ENCODE results near the gene GOLGA3. TPM values are rescaled to one million over a fixed set of nuclear protein-coding genes. Genes with fewer than 3 reads are reported as not detected.

The GOLGA3 gene
- total RNA-seq, 2 donors from 2014 or later = 99.1 to 109 TPM

DNA sequence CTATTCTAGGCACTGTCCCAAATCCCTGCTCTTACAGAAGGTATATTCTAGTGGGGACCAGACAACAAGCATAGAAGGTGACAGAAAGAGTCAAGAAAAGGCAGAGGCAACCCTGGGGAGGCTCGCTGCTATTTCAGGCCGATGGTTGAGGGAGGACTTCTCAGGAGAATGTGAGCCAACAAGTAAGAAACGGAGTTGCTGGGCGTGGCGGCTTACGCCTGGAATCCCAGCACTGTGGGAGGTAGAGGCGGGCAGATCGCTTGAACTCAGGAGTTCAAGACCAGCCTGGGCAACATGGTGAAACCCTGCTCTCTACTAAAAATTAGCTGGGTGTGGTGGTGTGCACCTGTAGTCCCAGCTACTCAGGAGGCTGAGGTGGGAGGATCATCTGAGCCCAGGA is 4.7 kb upstream of the GOLGA3 start:
- H3K4me3 ChIP-seq = no peak overlapping the region
- DNase-seq (ENCODE audit: low spot score) = no peak
- no peaks in the 10 kb centered on the region for H3K27me3 ChIP-seq (replicated peaks; ENCODE audit: insufficient read depth)
- H3K27ac ChIP-seq = no peak overlapping the region
- 91% methylated on average over 8 of the region's 8 CpGs for WGBS
- no peaks in the 10 kb centered on the region for H3K36me3 ChIP-seq
- intact Hi-C loops (cut with DNase I) = no loop called here
- H3K9me3 ChIP-seq = no peaks in the 10 kb centered on the region
- TF ChIP-seq POLR2AphosphoS5 (IDR thresholded peaks at IDR 0.05) = no peak
- TF ChIP-seq POLR2A (IDR thresholded peaks at IDR 0.05) = no peak
- TF ChIP-seq, protein P1, sequence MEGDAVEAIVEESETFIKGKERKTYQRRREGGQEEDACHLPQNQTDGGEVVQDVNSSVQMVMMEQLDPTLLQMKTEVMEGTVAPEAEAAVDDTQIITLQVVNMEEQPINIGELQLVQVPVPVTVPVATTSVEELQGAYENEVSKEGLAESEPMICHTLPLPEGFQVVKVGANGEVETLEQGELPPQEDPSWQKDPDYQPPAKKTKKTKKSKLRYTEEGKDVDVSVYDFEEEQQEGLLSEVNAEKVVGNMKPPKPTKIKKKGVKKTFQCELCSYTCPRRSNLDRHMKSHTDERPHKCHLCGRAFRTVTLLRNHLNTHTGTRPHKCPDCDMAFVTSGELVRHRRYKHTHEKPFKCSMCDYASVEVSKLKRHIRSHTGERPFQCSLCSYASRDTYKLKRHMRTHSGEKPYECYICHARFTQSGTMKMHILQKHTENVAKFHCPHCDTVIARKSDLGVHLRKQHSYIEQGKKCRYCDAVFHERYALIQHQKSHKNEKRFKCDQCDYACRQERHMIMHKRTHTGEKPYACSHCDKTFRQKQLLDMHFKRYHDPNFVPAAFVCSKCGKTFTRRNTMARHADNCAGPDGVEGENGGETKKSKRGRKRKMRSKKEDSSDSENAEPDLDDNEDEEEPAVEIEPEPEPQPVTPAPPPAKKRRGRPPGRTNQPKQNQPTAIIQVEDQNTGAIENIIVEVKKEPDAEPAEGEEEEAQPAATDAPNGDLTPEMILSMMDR (IDR thresholded peaks at IDR 0.05) = no peak
- H3K4me1 ChIP-seq (replicated peaks) = no peaks in the 10 kb centered on the region

DNA sequence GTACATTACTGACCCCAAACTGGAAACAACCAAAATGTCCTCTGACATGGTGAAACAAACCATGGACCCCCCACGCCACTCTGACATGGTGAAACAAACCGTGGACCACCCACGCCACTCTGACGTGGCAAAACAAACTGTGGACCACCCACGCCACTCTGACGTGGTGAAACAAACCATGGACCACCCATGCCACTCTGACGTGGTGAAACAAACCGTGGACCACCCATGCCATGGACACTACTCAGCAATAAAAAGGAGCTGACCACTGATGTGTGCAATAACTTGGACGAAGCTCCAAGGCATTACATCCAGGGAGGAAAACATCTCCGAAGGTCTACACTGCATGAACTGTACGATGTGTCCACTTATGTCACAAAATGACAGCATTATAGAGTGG is 3.1 kb upstream of the GOLGA3 start:
- H3K4me3 ChIP-seq = no peak overlapping the region
- intact Hi-C loops (cut with DNase I) = no loop called here
- H3K4me1 ChIP-seq (replicated peaks) = peaks cover 3% of the 10 kb centered on the region
- H3K9me3 ChIP-seq = no peaks in the 10 kb centered on the region
- no peak for DNase-seq (ENCODE audit: low spot score)
- no peak overlapping the region for H3K27ac ChIP-seq
- no peak for TF ChIP-seq POLR2A (IDR thresholded peaks at IDR 0.05)
- 82% methylated on average over 11 of the region's 11 CpGs for WGBS
- H3K27me3 ChIP-seq (replicated peaks; ENCODE audit: insufficient read depth) = no peaks in the 10 kb centered on the region
- no peaks in the 10 kb centered on the region for H3K36me3 ChIP-seq

DNA sequence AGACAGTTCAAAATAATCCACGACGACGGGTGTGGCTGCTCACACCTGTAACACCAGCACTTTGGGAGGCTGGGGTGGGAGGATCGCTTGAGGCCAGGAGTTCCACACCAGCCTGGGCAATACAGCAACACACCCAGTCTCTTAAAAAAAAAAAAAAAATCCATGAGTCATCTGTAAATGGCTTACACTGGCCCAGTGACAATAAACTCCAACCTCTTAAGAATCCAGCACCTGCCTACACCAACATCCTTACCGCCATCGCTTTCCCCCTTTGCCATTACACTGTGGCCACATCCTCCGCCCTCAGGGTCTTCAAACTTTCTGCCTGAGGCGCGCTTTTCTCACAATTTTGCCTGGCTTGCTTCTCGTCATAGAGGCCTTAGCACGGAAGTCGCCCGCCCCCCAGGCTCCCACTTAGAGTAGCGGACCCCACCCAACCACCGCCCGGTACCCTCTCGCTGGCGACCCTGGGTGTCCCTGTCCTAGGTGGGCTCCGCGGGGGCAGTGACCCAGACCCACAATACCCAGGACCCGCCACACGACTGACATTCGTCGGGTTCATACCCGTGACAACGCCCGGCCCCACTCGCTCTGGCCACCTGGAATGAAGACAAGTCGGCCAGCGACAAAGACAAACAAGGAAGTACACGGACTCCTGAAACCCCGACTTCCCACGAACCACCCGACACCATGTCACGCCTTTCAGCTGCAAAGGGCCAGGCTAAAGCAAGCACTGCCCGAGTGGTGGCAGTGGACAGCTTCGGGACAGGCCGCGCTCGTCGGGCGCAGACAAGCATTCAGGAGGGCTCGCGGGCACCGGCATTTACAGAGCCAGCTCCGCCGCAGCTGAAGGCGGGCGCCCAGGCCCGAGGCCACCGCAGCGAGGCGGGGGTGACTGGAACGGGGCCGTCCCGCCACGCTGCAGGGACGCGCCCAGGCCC is 636 bp downstream of the GOLGA3 start:
- H3K27ac ChIP-seq = peak overlapping the region; percentile 92 to 99
- H3K4me3 ChIP-seq = peak overlapping the region; percentile 76 to 89
- no peaks in the 10 kb centered on the region for H3K9me3 ChIP-seq
- intact Hi-C loops (cut with DNase I) = loop anchor here (5.0 kb wide), 2 partner anchors 59 to 61 kb away; partner anchors contain the start of gene CHFR
- DNase-seq (ENCODE audit: low spot score) = peak; percentile 50
- H3K27me3 ChIP-seq (replicated peaks; ENCODE audit: insufficient read depth) = no peaks in the 10 kb centered on the region
- peaks cover 0 to 4% of the 10 kb centered on the region in 2 donors for H3K36me3 ChIP-seq
- H3K4me1 ChIP-seq (replicated peaks) = peaks cover 5% of the 10 kb centered on the region
- TF ChIP-seq, protein P1 (IDR thresholded peaks at IDR 0.05) = no peak
- TF ChIP-seq POLR2AphosphoS5 (IDR thresholded peaks at IDR 0.05) (no peak), POLR2A (IDR thresholded peaks at IDR 0.05) (no peak)
- WGBS = 12% methylated on average over 42 of the region's 59 CpGs

DNA sequence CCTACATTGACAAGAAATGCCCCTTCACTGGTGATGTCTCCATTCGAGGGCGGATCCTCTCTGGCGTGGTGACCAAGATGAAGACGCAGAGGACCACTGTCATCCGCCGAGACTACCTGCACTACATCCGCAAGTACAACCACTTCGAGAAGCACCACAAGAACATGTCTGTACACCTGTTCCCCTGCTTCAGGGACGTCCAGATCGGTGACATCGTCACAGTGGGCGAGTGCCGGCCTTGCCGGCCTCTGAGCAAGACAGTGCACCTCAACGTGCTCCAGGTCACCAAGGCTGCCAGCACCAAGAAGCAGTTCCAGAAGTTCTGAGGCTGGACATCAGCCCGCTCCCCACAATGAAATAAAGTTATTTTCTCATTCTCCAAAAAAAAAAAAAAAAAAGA is 2.8 kb downstream of the GOLGA3 start:
- Histone ChIP-seq H3K36me3 (peaks cover 0 to 4% of the 10 kb centered on the region in 2 donors), H3K9me3 (no peaks in the 10 kb centered on the region), H3K27ac (no peak overlapping the region), H3K4me1 (replicated peaks) (peaks cover 5% of the 10 kb centered on the region), H3K4me3 (no peak overlapping the region), H3K27me3 (replicated peaks; ENCODE audit: insufficient read depth) (no peaks in the 10 kb centered on the region)
- intact Hi-C loops (cut with DNase I) = loop anchor here (5.0 kb wide), 2 partner anchors 59 to 61 kb away; partner anchors contain the start of gene CHFR
- no peak for TF ChIP-seq POLR2AphosphoS5 (IDR thresholded peaks at IDR 0.05)
- no peak for TF ChIP-seq POLR2A (IDR thresholded peaks at IDR 0.05)
- TF ChIP-seq, protein P1 (IDR thresholded peaks at IDR 0.05) = no peak
- no peak for DNase-seq (ENCODE audit: low spot score)
- 91% methylated on average over 16 of the region's 16 CpGs for WGBS

DNA sequence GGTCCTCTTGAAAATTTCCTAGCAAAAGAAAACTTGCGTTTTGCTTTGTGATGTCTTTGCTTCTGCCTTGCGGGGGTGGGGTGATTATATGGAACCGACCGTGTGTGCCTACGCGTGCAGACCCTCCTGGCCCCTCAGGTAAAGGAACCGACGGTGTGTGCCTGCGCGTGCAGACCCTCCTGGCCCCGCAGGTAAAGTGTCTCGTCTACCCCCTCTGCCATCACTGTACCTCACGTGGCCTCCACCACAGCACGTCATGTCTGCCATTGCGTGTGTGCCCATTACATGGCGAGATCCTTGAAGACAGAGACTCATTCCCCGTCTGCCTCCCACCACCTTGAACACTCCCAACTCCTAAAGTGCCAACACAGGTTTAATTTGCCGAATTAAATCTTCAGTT is 3.6 kb downstream of the GOLGA3 start:
- Histone ChIP-seq H3K27me3 (replicated peaks; ENCODE audit: insufficient read depth) (no peaks in the 10 kb centered on the region), H3K36me3 (peaks cover 0 to 4% of the 10 kb centered on the region in 2 donors), H3K27ac (no peak overlapping the region), H3K9me3 (no peaks in the 10 kb centered on the region), H3K4me1 (replicated peaks) (peaks cover 5% of the 10 kb centered on the region), H3K4me3 (no peak overlapping the region)
- no peak for DNase-seq (ENCODE audit: low spot score)
- intact Hi-C loops (cut with DNase I) = loop anchor here (5.0 kb wide), 2 partner anchors 58 to 62 kb away; partner anchors contain the start of gene CHFR
- 91% methylated on average over 18 of the region's 18 CpGs for WGBS
- no peak for TF ChIP-seq POLR2AphosphoS5 (IDR thresholded peaks at IDR 0.05)
- TF ChIP-seq POLR2A (IDR thresholded peaks at IDR 0.05) = no peak
- TF ChIP-seq, protein P1 (IDR thresholded peaks at IDR 0.05) = no peak
